Panc1 (cell line): Measurements from ENCODE around the gene CALHM3. TPM values are rescaled to one million over a fixed set of nuclear protein-coding genes. Genes with fewer than 3 reads are reported as not detected.
A peak's percentile ranks its signal among the peaks of the same experiment; 100 is the strongest.

Experiments used
- ATAC-seq: fragments of 200-7000 bp; cut with Tn5 transposase; 2 replicates; pipeline ENCODE4 v1.9.1; 2020; ENCODE audit warnings: mild to moderate bottlenecking, moderate library complexity
- BruUV-seq: library from RNA; stranded (reverse); fragments of 400-500 nt; replicated peaks from 2 replicates; lab custom pipeline; 2021; lab: Mats Ljungman, UMichigan
- CTCF ChIA-PET: fragments of 300-600 bp; sonication (Branson Sonifier 250); formaldehyde crosslinking; loops from one replicate; lab custom pipeline; 2022; ENCODE audit warnings: antibody characterized with exemption; lab: Charles Lee
- POLR2A ChIA-PET: fragments of 300-600 bp; sonication (Branson Sonifier 250); formaldehyde crosslinking; loops from one replicate; lab custom pipeline; 2022; ENCODE audit warnings: antibody characterized with exemption; lab: Charles Lee
- DNase-seq: peaks from one replicate; pipeline ENCODE4 v3.0.0-alpha.2; 2010; ENCODE audit warnings: low read depth, low spot score
- H3K27ac ChIP-seq: 2 replicates; pipeline ENCODE4 v1.5.1; 2011; ENCODE audit warnings: mild to moderate bottlenecking, low read length, inconsistent platforms
- H3K27me3 ChIP-seq: fragments of 200-500 bp; sonication (Bioruptor generic); 2 replicates; pipeline ENCODE4 v1.6.0; 2014; ENCODE audit warnings: low read length, inconsistent platforms; ENCODE audit not compliant: control insufficient read depth, insufficient read depth
- H3K36me3 ChIP-seq: fragments of 200-500 bp; sonication (Bioruptor generic); 2 replicates; pipeline ENCODE4 v1.5.1; 2014; ENCODE audit warnings: inconsistent platforms, mild to moderate bottlenecking, low read length, moderate library complexity; ENCODE audit not compliant: control insufficient read depth, insufficient read depth
- H3K4me1 ChIP-seq: 2 replicates; pipeline ENCODE4 v1.5.1; 2011; ENCODE audit warnings: inconsistent platforms, mild to moderate bottlenecking, low read length, moderate library complexity; ENCODE audit not compliant: control insufficient read depth, insufficient read depth
- H3K4me3 ChIP-seq, 2 experiments: 2 replicates each; pipeline ENCODE4 v1.5.1; 2011 to 2012; ENCODE audit warnings: low read depth in 2 of 2, low read length in 2 of 2, mild to moderate bottlenecking in 2 of 2, inconsistent platforms in 1 of 2, moderate library complexity in 1 of 2
- H3K9me3 ChIP-seq: fragments of 200-500 bp; sonication (Bioruptor generic); 2 replicates; pipeline ENCODE4 v1.5.1; 2014; ENCODE audit warnings: low read depth, mild to moderate bottlenecking, inconsistent platforms, low read length, moderate library complexity; ENCODE audit not compliant: control insufficient read depth, insufficient read depth
- POLR2AphosphoS5 ChIP-seq: IDR thresholded peaks from 2 replicates; pipeline ENCODE4 v1.6.1; 2012; ENCODE audit warnings: mild to moderate bottlenecking, low read depth, low read length, moderate library complexity
- REST ChIP-seq, 2 experiments: IDR thresholded peaks; 2 replicates each; pipeline ENCODE4 v1.6.1; 2011 to 2012; ENCODE audit warnings: low read depth in 2 of 2, control low read depth in 1 of 2, low read length in 1 of 2, mild to moderate bottlenecking in 1 of 2, moderate library complexity in 1 of 2; ENCODE audit not compliant: insufficient read depth in 1 of 2
- SIN3A ChIP-seq: IDR thresholded peaks from 2 replicates; pipeline ENCODE4 v1.6.1; 2012; ENCODE audit warnings: low read depth, mild to moderate bottlenecking, low read length, moderate library complexity, borderline replicate concordance; ENCODE audit not compliant: insufficient read depth
- TCF7L2 ChIP-seq: IDR thresholded peaks from 2 replicates; pipeline ENCODE4 v1.6.1; 2011; ENCODE audit warnings: mild to moderate bottlenecking, low read depth, low read length, inconsistent platforms
- in situ Hi-C: cut with HindIII; loops from 2 replicates; pipeline ENCODE4 v1.10.0; 2016; ENCODE audit warnings: low sequenced_read_pairs, low pct_unique_long_range_greater_than_20kb
- intact Hi-C: fragments of 100-400 bp; cut with micrococcal nuclease; formaldehyde crosslinking; loops from one replicate; pipeline ENCODE4 v1.10.0; 2022; ENCODE audit not compliant: unreplicated experiment
- total RNA-seq: library from RNA; stranded (reverse); gene quantifications from one replicate; pipeline ENCODE4 v1.2.1, GENCODE V29; 2021; ENCODE audit not compliant: unreplicated experiment
- TF ChIP-seq, protein P1 (sequence below): fragments of 450-650 bp; IDR thresholded peaks from 2 replicates; pipeline ENCODE4 v1.5.1; 2017; ENCODE audit warnings: mild to moderate bottlenecking

Gene CALHM3
- total RNA-seq, 1 experiment from 2014 or later, result not detected

DNA sequence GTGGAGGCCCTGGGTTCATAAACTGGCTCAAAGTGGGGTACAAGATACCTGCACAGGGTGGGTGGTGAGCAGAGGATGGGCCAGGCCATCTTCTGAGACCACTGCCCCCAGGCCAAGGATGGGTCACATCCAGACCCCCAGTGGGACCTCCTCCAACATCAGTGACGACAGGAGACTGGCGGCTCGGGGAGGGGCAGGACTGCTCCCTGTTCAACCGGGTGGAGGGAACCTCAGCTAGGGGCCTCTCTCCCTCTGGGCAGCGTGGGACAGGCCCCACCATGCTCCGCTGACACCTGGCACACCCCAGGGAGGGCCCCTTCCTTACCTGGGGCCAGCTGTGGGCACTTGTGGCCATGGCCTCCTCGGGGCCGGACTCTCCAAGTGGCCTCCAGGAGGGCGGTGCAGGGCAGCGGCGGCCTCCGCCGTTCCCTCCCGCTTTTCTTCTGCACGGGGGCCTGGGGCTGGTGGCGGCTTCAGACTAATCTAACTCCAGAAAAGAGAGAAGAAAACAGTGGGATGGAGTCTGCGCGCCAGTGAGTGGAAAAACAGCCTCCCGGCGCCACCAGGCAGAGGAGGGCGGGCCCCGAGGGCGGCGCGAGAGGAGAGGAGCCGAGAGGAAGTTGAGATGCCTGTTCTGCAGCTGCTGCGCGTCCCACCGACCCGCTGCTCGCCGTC, 27.1 kb downstream of the CALHM3 start, which contains the start of gene CALHM2:
CALHM2 (minus strand) TSS at position 540 of the 675 bp plus-strand sequence. CDS start 2,429 bp downstream, outside the sequence.
- DNase-seq, result no peak
- peaks cover 5% of the 10 kb centered on the region; the same call in 1 of the 2 replicates for H3K36me3 ChIP-seq
- peak within 1 kb of the TSS; percentile 62 for H3K27ac ChIP-seq
- peaks cover 17% of the 10 kb centered on the region for H3K4me1 ChIP-seq
- intact Hi-C loops, result no loop called here
- no TSS peak for BruUV-seq
- no peaks in the 10 kb centered on the region for H3K9me3 ChIP-seq
- H3K4me3 ChIP-seq, result peak within 1 kb of the TSS; percentile 34 to 46
- ChIA-PET CTCF (no interaction called here), POLR2A (interaction anchor here (0.6 to 0.7 kb wide), 2 partner anchors 195 to 290 kb away, joined by 4 to 15 read pairs; no protein-coding TSS in a partner anchor)
- in situ Hi-C loops, result no loop called here
- no peaks in the 10 kb centered on the region for H3K27me3 ChIP-seq
- TF ChIP-seq REST (IDR thresholded peaks at IDR 0.05; ENCODE audit: insufficient read depth in 1 of 2, low read depth in 2 of 2, low read length in 1 of 2) (no peak), SIN3A (no peak), TCF7L2 (no peak), POLR2AphosphoS5 (no peak)
- TF ChIP-seq, protein P1, sequence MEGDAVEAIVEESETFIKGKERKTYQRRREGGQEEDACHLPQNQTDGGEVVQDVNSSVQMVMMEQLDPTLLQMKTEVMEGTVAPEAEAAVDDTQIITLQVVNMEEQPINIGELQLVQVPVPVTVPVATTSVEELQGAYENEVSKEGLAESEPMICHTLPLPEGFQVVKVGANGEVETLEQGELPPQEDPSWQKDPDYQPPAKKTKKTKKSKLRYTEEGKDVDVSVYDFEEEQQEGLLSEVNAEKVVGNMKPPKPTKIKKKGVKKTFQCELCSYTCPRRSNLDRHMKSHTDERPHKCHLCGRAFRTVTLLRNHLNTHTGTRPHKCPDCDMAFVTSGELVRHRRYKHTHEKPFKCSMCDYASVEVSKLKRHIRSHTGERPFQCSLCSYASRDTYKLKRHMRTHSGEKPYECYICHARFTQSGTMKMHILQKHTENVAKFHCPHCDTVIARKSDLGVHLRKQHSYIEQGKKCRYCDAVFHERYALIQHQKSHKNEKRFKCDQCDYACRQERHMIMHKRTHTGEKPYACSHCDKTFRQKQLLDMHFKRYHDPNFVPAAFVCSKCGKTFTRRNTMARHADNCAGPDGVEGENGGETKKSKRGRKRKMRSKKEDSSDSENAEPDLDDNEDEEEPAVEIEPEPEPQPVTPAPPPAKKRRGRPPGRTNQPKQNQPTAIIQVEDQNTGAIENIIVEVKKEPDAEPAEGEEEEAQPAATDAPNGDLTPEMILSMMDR, result no peak
- peak; percentile 63 for ATAC-seq

DNA sequence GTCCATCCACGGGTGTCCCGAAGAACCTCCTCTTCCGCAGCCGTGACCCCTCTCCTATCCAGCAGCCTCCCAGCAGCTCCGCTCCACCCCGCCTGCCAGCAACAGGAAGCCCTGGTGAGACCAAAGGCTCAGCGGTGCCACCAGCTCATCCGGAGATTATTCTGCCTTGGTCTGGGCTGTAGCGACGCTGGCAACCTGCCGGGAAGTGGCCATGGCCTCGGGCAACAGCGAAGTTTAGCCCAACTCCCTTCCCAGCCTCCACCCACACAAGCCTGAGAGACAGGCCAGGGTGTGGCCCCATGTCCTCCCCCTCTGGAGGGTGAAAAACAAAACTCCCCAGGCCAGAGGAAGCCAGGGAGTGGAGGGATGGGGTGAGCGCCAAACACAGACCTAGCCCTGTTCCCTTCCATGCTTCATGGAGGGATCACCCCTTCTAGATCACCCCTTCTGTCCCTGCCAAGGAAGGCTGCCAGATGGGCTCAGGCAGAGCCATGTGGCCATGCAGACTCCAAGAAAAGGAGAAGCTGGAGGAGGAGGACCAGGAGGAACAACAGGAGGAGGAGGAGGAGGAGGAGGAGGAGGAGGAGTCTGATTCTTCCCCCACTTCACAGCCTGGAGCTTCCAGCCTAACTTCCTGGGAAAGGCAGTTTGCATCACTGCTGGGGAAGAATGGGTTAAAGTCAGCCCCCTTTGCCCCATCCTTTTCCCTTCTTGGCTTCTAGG, 27.8 kb downstream of the CALHM3 start:
- POLR2A ChIA-PET, result interaction anchor here (0.7 kb wide), 1 partner anchor 291 kb away, joined by 4 read pairs; no protein-coding TSS in a partner anchor
- peak; percentile 69 for ATAC-seq

More for the DNA sequence above, 27.8 kb downstream of the CALHM3 start:
- H3K4me1 ChIP-seq, result peaks cover 17% of the 10 kb centered on the region
- no peaks in the 10 kb centered on the region for H3K27me3 ChIP-seq
- no peaks in the 10 kb centered on the region for H3K9me3 ChIP-seq
- H3K4me3 ChIP-seq, result peak overlapping the region; percentile 34 to 46
- H3K36me3 ChIP-seq, result peaks cover 5% of the 10 kb centered on the region; the same call in 1 of the 2 replicates
- H3K27ac ChIP-seq, result peak overlapping the region; percentile 62
- intact Hi-C loops (no loop called here), in situ Hi-C loops (no loop called here)
- BruUV-seq, result no TSS peak
- 0 out of 2 replicates have a peak, but pooled peaks have one; percentile 44 for TF ChIP-seq POLR2AphosphoS5
- peak; percentile 38; the same call in 1 of the 2 replicates for TF ChIP-seq TCF7L2
- no peak for TF ChIP-seq SIN3A
- no peak for DNase-seq
- CTCF ChIA-PET, result interaction anchor here (0.6 kb wide), 1 partner anchor 260 kb away, joined by 5 read pairs; no protein-coding TSS in a partner anchor
